Lower leg skin (tissue), 3 donors: Measurements from ENCODE around the gene BEND5.

Source experiments
- CTCF ChIP-seq, 3 donors: fragments of 450-650 bp; IDR thresholded peaks; one replicate each; pipeline ENCODE4 v1.5.1; 2016; ENCODE audit warnings: antibody characterized with exemption in 3 of 3, mild to moderate bottlenecking in 3 of 3, moderate library complexity in 2 of 3
- POLR2A ChIP-seq, 2 donors: fragments of 450-650 bp; IDR thresholded peaks; one replicate each; pipeline ENCODE4 v1.6.1; 2016 to 2017; ENCODE audit warnings: antibody characterized with exemption in 2 of 2, mild to moderate bottlenecking in 1 of 2, moderate library complexity in 1 of 2

- TF ChIP-seq CTCF (IDR thresholded peaks at IDR 0.05), result no peak
- TF ChIP-seq POLR2A (IDR thresholded peaks at IDR 0.05), result no peak
Measured at GRCh38 chr1:48808496-48808895, 31.8 kb upstream of the BEND5 start.
